ENCODE results near the gene KCNMA1. TPM values are rescaled to one million over a fixed set of nuclear protein-coding genes. Genes with fewer than 3 reads are reported as not detected.

The KCNMA1 gene
- total RNA-seq, 1 donor from 2014 or later, result 94.3 TPM

DNA sequence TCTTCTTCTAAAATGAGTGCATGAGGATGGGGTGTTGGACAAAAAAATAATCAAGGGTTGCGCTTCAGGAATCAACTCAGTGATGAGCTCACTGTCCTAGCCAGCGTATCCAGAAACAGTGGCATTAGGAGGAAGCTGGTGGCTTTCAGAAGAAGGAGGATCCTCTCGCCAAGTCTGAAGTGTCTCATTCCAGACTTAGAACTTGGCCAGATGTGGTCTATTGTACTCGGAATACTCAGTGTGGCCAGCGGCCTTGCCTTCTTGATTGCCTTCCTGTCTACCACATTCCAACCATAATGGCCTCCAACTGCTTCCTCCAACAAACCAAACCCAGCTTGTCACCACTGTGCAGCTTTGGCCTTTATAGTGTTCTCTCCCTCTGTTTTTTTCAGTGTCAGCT is 732.4 kb downstream of the KCNMA1 start:
- Histone ChIP-seq H3K27ac (no peak overlapping the region), H3K36me3 (no peaks in the 10 kb centered on the region), H3K27me3 (no peaks in the 10 kb centered on the region), H3K4me3 (no peak overlapping the region), H3K9me3 (no peaks in the 10 kb centered on the region), H3K4me1 (no peaks in the 10 kb centered on the region)
- no peak for TF ChIP-seq POLR2A (IDR thresholded peaks at IDR 0.05)
- TF ChIP-seq POLR2AphosphoS5 (IDR thresholded peaks at IDR 0.05; ENCODE audit: insufficient read depth in 1 of 2, low read depth in 1 of 2), result no peak
- no peak for TF ChIP-seq CTCF (IDR thresholded peaks at IDR 0.05)
- no peak for DNase-seq (ENCODE audit: extremely low spot score in 2 of 2)
- intact Hi-C loops (cut with DNase I), result no loop called here

DNA sequence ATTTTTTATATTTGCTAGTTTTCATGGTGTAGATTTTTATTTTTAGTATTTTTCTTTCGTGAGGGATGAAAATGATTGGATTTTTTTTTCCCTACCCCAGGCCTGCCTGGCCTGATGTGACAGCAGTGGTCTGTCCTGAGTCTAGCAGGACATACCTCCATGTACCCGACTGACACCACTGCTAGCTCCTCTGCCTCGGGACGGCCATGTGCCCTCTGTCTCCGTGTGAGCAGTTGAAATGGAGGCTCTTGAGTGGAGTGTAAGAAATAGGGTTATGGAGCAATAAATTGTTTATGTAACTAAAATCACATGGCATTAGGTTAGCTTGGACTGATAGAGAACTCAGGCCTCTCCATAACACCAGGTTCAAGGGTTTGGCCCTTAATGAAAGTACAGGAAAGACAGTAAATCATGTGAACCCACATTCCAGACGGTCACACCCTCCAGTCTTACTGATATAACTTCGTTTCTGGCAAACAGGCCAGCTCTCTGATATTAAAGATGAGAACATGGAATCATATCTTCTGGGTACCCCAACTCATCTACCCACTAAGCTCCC is 734.1 kb downstream of the KCNMA1 start:
- TF ChIP-seq POLR2A (IDR thresholded peaks at IDR 0.05), result no peak
- TF ChIP-seq CTCF (IDR thresholded peaks at IDR 0.05), result no peak
- no peak for TF ChIP-seq POLR2AphosphoS5 (IDR thresholded peaks at IDR 0.05; ENCODE audit: insufficient read depth in 1 of 2, low read depth in 1 of 2)
- DNase-seq (ENCODE audit: extremely low spot score in 2 of 2), result no peak
- no peaks in the 10 kb centered on the region for H3K27me3 ChIP-seq
- no peaks in the 10 kb centered on the region for H3K9me3 ChIP-seq
- intact Hi-C loops (cut with DNase I), result no loop called here
- no peaks in the 10 kb centered on the region for H3K36me3 ChIP-seq
- no peak overlapping the region for H3K4me3 ChIP-seq
- no peak overlapping the region for H3K27ac ChIP-seq
- H3K4me1 ChIP-seq, result no peaks in the 10 kb centered on the region

- DNase-seq (ENCODE audit: extremely low spot score in 2 of 2), result no peak
- intact Hi-C loops (cut with DNase I), result no loop called here
- Histone ChIP-seq H3K4me1 (no peaks in the 10 kb centered on the region), H3K4me3 (no peak overlapping the region), H3K27ac (no peak overlapping the region), H3K27me3 (no peaks in the 10 kb centered on the region), H3K9me3 (no peaks in the 10 kb centered on the region), H3K36me3 (no peaks in the 10 kb centered on the region)
- TF ChIP-seq POLR2AphosphoS5 (IDR thresholded peaks at IDR 0.05; ENCODE audit: insufficient read depth in 1 of 2, low read depth in 1 of 2) (no peak), CTCF (IDR thresholded peaks at IDR 0.05) (no peak), POLR2A (IDR thresholded peaks at IDR 0.05) (no peak)
These were observed 734.7 kb downstream of the KCNMA1 start for GRCh38 chr10:76902949-76903348.

DNA sequence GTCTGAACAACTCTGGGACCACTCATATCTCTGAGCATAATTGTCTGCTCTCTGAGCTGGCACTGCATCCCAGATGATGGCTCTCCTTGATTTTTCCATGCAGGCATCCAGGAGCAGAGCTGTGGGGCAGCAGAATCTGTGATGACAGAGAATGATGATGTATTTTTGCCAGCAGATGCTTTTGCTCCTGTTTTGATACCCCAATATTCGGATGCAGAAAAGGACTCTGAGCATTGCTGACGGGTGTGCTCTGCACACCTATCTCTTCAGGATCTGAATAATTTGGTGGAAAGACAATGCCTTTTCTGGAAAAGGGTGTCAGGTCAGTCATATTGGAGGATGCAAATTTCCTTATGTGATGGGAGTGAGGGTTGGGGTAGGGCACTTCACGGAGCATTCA is 735.9 kb downstream of the KCNMA1 start:
- no peak overlapping the region for H3K27ac ChIP-seq
- DNase-seq (ENCODE audit: extremely low spot score in 2 of 2), result no peak
- no peaks in the 10 kb centered on the region for H3K4me1 ChIP-seq
- no peaks in the 10 kb centered on the region for H3K9me3 ChIP-seq
- no peaks in the 10 kb centered on the region for H3K27me3 ChIP-seq
- intact Hi-C loops (cut with DNase I), result no loop called here
- no peak for TF ChIP-seq CTCF (IDR thresholded peaks at IDR 0.05)
- no peak overlapping the region for H3K4me3 ChIP-seq
- no peaks in the 10 kb centered on the region for H3K36me3 ChIP-seq

DNA sequence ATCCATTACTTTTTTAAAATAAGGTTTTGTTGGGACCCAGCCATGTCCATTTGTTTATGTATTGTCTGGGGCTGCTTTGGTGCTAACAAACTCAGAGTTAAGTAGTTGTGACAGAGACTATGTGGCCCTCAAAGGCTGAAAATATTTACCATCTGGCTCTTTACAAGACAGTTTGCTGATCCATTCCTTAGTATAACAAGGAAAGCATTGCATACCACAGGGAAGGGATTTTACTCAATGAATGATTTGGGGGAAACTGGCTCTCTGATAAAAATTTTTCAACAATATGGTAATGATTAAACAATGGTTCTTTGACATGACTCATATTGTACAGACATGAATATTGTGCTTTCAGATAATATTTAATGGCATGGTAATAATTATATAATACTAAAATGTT is 738.1 kb downstream of the KCNMA1 start:
- no peaks in the 10 kb centered on the region for H3K9me3 ChIP-seq
- intact Hi-C loops (cut with DNase I), result no loop called here
- no peak for DNase-seq (ENCODE audit: extremely low spot score in 2 of 2)
- TF ChIP-seq CTCF (IDR thresholded peaks at IDR 0.05) (no peak), POLR2AphosphoS5 (IDR thresholded peaks at IDR 0.05; ENCODE audit: insufficient read depth in 1 of 2, low read depth in 1 of 2) (no peak), POLR2A (IDR thresholded peaks at IDR 0.05) (no peak)
- H3K27ac ChIP-seq, result no peak overlapping the region
- H3K4me3 ChIP-seq, result no peak overlapping the region
- H3K27me3 ChIP-seq, result no peaks in the 10 kb centered on the region
- no peaks in the 10 kb centered on the region for H3K36me3 ChIP-seq
- H3K4me1 ChIP-seq, result no peaks in the 10 kb centered on the region

Measured in vagina (tissue), 2 donors.